Lower leg skin (tissue), 3 donors: ENCODE data around the gene CLEC19A.

Experiments used
- POLR2A ChIP-seq, 2 donors: fragments of 450-650 bp; IDR thresholded peaks; one replicate each; pipeline ENCODE4 v1.6.1; 2016 to 2017; ENCODE audit warnings: antibody characterized with exemption in 2 of 2, mild to moderate bottlenecking in 1 of 2, moderate library complexity in 1 of 2
- TF ChIP-seq, protein P1 (sequence below), 3 donors: fragments of 450-650 bp; IDR thresholded peaks; one replicate each; pipeline ENCODE4 v1.5.1; 2016; ENCODE audit warnings: antibody characterized with exemption in 3 of 3, mild to moderate bottlenecking in 3 of 3, moderate library complexity in 2 of 3

- TF ChIP-seq, protein P1, sequence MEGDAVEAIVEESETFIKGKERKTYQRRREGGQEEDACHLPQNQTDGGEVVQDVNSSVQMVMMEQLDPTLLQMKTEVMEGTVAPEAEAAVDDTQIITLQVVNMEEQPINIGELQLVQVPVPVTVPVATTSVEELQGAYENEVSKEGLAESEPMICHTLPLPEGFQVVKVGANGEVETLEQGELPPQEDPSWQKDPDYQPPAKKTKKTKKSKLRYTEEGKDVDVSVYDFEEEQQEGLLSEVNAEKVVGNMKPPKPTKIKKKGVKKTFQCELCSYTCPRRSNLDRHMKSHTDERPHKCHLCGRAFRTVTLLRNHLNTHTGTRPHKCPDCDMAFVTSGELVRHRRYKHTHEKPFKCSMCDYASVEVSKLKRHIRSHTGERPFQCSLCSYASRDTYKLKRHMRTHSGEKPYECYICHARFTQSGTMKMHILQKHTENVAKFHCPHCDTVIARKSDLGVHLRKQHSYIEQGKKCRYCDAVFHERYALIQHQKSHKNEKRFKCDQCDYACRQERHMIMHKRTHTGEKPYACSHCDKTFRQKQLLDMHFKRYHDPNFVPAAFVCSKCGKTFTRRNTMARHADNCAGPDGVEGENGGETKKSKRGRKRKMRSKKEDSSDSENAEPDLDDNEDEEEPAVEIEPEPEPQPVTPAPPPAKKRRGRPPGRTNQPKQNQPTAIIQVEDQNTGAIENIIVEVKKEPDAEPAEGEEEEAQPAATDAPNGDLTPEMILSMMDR (IDR thresholded peaks at IDR 0.05) = no peak
- TF ChIP-seq POLR2A (IDR thresholded peaks at IDR 0.05) = no peak
These were observed 4.3 kb upstream of the CLEC19A start for GRCh38 chr16:19281246-19281645.
